NCI-H1694 treated with DMSO at 0.1 percent for 48 hours (cell line): ENCODE data around the gene UGT1A9.

Source experiments
- DNase-seq: peaks from one replicate; lab custom pipeline; 2025; lab: John Stamatoyannopoulos, UW

The UGT1A9 gene

DNA sequence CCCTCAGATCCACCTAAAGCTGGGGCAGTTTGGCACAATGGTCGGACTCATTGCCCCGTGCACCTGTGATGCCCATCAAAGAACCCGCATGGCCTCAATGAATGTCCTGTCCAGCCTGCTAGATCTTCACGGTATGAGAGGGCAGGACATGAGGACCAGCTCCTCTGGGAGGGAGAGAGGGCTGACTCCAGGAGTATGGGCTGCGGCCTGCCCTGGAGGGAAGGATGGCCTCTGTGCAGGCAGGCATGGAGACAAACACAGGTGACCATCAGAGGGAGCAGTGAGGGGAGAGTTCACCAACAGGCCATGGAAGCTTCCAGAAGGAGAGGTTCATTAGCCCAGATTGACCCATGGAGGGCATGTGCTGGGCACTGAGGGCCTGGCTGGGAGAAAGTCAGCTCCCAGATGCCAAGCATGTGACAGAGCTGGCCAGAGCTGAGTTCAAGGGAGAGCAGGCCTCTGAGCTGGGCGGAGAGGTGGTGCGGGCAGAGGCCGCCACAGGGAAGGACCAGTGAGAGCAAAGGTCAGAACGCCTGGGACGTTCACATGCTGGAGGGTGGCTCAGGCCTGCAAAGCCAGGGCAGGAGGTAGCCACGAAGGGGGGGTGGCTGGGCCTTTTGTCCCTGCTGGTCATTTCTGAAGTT is 146.4 kb downstream of the UGT1A9 start:
- no peak for DNase-seq

DNA sequence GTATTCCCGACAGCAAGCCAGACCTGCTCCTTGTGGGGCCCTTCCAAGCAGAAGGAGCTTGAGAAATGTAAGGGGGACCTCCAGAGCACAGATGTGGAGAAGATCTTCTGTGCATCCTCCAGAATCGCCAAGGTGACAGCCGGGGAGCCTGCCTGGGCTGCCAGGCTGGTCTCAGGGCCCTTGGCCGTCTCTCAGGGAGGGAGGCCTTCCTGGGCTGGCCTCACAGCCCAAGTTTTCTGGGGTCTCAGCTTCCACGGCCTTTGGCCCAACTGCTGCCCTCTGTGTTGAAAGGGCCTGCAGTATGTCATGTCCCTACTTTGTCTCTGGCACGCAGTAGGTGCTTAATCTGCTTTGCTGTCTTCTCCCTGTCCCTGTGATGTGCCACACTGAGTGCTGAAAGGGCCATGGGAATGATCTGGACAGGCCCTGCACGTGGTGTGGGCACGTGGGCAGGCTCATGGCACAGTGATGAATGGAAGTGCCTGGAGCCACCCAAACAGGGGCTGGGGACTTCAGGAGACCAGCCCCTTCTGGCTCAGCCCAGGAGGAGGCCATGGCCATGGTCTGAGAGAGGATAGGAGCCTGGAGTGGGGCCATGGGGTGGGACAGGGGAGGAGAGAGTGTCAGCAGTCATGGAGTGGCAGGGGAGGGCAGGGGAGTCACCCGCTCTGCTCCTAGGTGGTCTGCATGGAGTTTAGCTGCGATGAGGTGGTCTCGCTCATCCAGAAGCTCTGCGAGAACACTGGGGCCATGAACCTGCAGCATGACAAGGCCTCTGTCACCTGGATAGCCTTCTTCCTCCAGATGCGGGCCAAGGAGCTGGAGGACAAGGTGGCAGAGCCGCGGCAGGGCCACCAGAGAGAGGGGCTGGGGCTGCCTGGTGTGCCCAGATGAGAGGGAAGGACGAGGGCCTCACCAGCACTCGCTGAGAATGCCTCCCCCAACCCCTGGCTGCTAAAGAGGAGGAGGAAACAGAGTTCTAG is 147.2 kb downstream of the UGT1A9 start:
- DNase-seq = no peak

DNA sequence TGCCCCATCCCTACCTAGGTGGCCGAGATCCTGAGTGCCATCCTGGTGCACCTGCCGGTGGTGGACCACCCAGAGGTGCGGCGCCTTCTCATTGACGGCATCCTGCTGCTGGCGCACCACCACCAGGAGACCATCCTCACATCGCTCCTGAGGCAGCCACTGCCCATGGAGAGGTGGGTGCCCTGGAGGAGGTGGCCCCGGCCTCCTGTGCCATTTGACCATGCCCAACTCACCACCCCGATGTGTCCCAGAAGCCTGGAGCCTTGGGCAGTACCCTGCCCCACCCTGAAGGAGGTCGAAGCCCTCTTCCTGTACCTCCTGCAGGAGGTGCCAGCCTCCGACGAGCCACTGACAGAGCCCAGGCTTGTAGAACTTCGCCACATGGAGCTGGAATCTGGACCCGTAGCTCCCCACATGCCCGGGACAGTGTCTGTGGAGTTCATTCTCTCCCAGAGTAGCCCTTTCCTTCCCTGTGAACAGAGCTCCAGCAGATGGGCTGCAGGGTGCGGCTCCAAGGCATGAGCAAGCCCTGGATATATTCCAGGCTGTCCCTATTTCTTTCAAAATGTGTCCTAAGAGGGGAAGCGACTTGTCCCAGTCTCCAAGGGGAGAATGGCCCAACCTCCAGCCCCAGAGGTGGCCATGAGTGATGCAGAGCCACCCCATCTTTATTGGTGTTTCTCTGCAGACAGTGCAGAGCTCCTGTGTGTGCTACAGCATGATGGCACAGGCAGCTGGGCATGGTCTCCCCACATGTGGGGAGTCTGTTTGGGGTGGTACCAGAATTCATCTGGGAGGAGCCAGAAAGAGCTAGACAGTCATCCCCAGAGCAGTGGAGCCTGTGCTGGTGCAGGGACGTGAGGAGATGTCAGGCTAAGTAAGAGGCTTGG is 148.4 kb downstream of the UGT1A9 start:
- DNase-seq = no peak

DNA sequence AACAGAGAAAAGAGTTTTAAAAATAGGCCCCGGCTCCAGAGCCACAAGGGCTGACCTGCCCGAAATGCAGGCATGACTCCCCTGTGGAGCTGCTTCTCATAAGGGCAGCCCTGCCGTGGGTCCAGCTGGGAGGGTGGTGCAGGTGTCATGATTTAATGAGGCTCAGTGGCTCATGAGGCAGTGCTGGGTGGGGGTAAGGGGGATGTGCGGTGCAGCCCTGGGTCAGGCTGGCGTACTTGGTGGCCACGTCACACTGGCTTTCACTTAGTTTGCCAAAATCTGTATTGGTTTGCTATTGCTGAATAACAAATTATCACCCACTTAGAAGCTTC is 149.0 kb downstream of the UGT1A9 start:
- DNase-seq = no peak

DNA sequence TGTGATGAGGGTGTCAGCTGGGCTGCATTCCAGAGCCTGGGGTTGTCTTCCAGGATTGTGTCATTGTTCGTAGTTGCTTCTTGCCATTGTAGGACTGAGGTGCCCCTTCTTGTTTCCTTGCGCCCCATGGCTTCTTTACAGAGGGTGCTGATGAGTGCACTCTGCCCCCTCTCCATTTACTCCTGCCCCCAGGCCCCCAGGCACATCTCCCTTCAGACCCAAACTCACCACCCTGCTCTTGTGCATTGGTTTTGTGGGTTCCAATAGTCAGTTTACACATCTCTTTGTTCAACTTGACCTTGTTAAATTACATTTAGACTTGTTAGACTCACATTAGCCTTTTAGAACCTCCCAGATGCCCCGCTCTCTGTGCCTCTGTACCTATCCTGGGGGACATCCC is 149.5 kb downstream of the UGT1A9 start:
- no peak for DNase-seq

DNA sequence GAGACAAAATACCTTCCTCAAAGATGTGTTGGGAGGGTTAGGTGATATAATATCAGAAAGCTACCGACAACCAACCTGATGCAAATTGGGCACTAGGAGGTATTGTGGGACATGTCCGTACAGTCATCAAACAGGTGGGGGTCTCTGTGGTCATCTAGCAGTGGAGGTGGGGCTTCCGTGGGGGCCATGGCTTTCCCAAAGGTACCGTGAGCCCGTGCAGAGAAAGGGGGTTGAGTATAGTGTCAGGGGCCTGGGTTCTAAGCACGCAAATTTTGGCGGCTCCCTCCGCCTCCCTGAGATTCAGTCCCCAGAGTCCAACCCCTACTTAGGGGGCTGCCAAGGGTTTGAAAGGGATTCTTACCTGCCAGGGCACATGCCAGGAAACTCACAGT is 150.0 kb downstream of the UGT1A9 start:
- DNase-seq = no peak

DNA sequence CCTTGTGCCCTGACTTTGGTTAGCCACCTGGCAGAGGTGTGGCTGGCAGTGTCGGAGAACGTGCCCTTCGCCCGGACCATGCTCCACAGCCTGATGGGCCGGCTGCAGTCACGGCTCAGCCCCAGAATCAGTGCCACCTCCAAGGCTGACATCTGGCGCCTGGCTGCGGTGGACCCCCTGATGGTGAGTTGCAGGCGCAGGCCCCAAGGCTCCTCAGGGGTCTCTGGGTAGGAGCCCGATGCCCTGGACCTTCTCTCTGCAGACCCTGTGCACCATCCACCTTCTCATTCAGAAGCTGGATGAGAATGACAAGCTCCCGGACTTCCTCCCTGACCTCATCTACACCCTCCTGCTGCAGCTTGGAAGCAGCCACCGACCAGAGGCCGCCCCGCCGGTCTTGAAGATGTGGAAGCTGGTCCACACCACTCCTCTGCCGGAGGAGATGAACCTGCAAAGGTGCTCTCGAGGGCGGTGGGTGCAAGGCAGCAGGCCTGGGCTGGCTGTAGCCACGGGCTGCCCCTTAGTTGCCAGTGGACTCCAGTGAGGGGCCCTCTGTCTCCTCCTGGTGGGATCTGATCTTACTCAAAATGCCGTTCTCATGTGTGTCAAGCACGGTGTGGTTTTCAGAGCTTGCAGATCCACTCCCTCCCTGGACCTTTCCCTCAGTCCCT is 150.5 kb downstream of the UGT1A9 start:
- no peak for DNase-seq
